ENCODE measurements around the gene CXCL5.

DNA sequence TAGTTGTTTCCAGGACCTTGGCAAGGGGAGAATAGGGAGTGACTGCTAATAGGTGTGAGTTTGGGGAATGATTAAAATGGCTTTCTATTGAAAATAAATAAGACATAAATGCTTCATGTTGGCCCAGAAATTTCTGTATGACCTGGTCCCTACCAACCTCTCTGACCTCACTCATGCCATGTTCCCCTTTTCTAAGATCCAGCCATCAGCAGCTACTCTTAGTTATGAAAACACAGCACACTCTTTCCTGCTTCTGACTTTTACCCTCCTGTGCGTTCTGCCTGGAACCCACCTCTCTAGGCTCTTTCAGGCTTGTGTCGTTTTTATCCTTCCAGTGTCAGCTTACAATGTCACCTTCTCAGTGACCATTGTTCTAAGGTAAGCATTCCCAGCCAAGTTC lies 14.8 kb upstream of the CXCL5 start:
- TF ChIP-seq CHD2 (IDR thresholded peaks at IDR 0.05; ENCODE audit: borderline replicate concordance, low read depth, low read length) (no peak), RAD21 (IDR thresholded peaks at IDR 0.05; ENCODE audit: insufficient read depth, low read depth, low read length) (no peak), CHD4 (IDR thresholded peaks at IDR 0.05) (no peak), ZZZ3 (IDR thresholded peaks at IDR 0.05; ENCODE audit: control insufficient read depth, insufficient read length, low read depth) (no peak), KDM1A (IDR thresholded peaks at IDR 0.05; ENCODE audit: borderline replicate concordance) (no peak), SMAD1 (IDR thresholded peaks at IDR 0.05; ENCODE audit: low read depth, partially characterized antibody) (no peak)

All from GM12878 (cell line).